ENCODE results near the gene AKR1A1.
A peak's percentile ranks its signal among the peaks of the same experiment; 100 is the strongest.
"Not testable (repeated sequence)": the region's sequence is repeated elsewhere in the genome, so short reads cannot be mapped to it uniquely, and the experiment has no call there.

AKR1A1 gene

GRCh38 chr1:45570631-45571030, 20.0 kb downstream of the AKR1A1 start:
- no peak for DNase-seq

- no peak for DNase-seq
Measured at GRCh38 chr1:45573231-45573804, 22.7 kb downstream of the AKR1A1 start.

DNA sequence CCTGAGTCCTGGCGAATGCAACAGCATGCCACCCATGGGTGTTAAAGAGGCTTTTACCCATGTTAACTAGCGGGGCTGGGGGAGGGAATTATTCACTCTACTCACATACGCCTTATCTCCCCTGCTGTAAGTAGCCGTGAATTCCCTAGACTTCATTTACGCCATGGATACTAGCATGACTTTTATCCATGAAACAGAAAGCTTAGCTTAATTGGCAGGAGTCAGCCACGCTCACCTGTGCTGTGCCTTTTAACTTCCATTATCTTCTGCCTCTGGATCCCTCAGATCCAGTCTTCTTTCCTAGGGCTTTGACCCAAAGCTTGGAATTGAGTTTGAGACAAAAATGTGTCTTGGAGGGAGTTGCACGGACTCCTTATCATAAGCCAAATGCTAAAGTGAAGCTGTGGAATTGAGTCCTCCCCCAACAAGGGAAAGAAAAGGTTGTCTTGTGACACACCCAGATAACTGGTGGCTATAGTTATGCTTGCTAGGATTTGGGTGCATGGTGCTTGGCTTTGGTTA, 23.5 kb downstream of the AKR1A1 start:
- DNase-seq = no peak

- peak; percentile 92 to 93 for DNase-seq
Measured at GRCh38 chr1:45583264-45583665, 32.6 kb downstream of the AKR1A1 start.

- DNase-seq = peak; percentile 65 to 85
Measured at GRCh38 chr1:45583666-45584350, 33.2 kb downstream of the AKR1A1 start, which contains the start of gene NASP. Gene NASP, plus strand, starts transcription at chr1:45584041. Its CDS starts 106 bp downstream, at chr1:45584147.

DNA sequence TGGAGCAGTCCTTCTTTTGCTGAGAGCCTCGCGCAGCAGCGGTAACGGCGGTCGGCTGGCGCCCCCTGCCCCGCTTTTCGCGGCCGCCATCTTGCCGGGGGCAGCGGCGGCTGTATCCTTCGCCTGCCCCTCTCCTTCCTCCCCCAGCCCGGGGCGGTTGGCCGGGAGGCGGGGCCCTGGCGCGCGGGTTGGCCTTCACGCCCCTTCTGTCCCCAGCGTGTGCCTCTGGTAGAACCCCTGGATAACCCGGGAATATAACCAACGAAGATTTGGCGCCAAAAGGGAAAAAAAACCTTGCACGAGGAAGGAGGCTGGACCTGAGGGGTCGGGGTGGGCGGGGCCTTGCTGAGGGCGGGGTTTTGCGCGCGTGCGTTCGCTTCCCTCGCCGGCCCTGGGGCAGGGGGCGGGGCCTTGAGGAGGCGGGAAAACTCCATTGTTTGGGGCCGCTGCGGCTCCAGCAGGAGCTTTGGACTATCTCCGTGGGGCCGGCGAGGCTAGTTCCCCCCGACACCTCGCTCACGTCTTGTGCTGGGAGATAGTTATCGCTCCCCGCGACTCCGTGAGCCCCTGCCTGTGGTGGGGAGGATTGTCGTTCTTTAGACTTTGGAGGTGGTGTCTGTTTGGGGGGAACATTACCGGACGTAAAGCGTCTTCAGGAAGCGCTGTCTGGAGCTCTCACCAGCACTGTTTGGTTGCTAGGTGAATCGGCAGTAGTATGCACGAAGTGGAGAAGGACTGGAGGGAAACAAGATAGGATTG, 33.9 kb downstream of the AKR1A1 start:
- peak; percentile 88 to 91 for DNase-seq

- DNase-seq = no peak
Measured at GRCh38 chr1:45585110-45585426, 34.4 kb downstream of the AKR1A1 start.

DNA sequence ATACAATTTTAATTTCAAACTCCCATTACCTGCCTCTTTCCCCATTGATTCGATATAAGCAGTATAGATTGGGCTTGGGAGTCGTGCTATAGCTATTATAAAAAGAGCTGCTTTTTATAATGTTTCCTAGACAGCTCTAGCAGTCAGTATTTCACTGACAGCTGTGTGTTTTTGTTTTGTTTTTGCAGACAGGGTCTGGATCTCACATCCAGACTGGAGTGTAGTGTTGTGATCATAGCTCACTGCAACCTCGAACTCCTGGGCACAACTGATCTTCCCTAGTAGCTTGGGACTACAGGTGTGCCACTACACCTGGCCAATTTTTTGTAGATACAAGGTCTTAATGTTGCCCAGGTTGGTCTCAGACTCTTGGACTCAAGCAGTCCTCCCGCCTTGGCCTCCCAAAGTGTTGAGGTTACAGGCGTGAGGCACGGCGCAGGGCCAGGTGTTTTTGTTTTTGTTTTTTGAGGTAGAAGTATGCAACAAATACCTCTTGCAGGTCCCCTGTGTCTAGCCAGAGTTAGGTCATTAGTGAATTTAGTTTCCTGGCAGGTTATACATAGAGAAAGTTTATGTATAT, 35.0 kb downstream of the AKR1A1 start:
- DNase-seq = no peak

DNA sequence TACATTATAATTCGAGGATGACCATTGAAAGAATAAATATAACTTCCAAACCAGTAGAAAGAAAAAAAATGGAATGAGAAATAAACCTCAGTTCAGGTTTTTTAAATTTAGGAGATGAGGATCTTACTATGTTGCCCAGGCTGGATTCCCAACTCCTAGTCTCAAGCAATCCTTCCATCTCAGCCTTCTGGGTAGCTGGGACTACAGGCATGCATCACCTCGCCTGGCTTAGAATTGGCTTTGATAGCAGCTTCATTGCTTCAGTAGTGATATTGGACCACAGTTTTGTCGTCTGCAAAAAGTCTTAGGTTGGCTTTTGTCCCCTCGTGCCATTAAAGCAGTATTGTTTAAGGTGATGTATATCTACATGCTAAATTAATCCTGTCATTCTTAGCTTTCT, 36.1 kb downstream of the AKR1A1 start:
- DNase-seq = no peak

- DNase-seq = no peak
Measured at GRCh38 chr1:45589861-45590260, 39.2 kb downstream of the AKR1A1 start.

GRCh38 chr1:45594412-45594811, 43.8 kb downstream of the AKR1A1 start:
- DNase-seq = no peak

- DNase-seq = not testable (repeated sequence)
Measured at GRCh38 chr1:45596765-45597164, 46.1 kb downstream of the AKR1A1 start.

- DNase-seq = no peak
Measured at GRCh38 chr1:45604239-45604638, 53.6 kb downstream of the AKR1A1 start.

GRCh38 chr1:45607404-45608074, 56.9 kb downstream of the AKR1A1 start:
- DNase-seq = no peak

GRCh38 chr1:45608175-45609156, 57.8 kb downstream of the AKR1A1 start:
- no peak for DNase-seq

DNA sequence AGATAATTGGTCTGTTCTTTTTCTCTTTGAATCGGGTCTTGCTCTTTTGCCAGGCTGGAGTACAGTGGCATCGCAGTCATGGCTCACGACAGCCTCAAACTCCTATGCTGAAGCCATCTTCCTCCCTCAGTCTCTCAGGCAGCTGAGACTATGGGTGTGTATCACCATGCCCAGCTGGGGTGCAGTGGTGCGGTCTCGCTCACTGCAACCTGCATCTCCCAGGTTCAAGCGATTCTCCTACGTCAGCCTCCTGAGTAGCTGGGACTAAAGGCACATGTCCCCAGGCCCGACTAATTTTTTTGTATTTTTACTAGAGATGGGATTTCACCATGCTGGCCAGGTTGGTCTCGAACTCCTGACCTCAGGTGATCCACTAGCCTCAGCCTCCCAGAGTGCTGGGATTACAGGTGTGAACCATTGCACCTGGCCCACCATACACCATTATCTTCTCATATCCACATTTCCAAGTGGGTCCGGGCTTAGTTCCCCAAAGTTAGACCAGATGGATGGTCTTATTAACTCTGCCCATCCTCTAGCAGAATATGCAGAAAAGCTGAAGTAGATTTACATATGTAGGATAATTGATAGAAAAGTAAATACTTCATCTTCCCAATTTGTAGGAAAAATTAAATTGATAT, 60.1 kb downstream of the AKR1A1 start:
- no peak for DNase-seq

DNA sequence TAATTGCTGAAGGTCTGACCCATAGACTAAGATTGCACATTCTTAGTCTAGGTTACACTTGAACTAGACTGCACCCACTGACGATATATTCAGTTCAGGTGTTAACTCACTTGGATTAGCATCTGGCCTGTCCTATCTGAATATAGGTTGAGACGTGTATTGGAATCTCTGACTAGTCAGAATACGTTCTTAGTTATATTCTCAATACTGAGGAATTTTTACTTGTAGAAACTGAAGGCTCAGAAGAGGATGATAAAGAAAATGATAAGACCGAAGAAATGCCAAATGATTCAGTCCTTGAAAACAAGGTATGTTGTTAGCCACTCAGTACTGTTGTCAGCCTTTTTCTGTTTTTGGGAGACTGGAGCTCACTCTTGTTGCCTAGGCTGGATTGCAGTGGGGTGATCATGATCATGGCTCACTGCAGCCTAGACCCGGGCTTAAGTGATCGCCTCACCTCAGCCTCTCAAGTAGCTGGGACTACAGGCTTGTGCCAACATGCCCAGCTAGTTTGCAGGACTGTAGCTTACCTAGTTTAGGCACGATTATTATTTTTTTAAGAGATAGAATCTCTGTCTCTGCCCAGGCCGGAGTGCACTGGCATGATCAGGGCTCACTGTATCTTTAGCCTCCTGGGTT, 62.4 kb downstream of the AKR1A1 start:
- DNase-seq = no peak

GRCh38 chr1:45615885-45616284, 65.3 kb downstream of the AKR1A1 start:
- no peak for DNase-seq

GRCh38 chr1:45617618-45618017, 67.0 kb downstream of the AKR1A1 start:
- no peak for DNase-seq

- DNase-seq = no peak
Measured at GRCh38 chr1:45619149-45619921, 68.7 kb downstream of the AKR1A1 start.

All from NCI-H1930 (cell line).